ENCODE results near the gene NELFA.

DNA sequence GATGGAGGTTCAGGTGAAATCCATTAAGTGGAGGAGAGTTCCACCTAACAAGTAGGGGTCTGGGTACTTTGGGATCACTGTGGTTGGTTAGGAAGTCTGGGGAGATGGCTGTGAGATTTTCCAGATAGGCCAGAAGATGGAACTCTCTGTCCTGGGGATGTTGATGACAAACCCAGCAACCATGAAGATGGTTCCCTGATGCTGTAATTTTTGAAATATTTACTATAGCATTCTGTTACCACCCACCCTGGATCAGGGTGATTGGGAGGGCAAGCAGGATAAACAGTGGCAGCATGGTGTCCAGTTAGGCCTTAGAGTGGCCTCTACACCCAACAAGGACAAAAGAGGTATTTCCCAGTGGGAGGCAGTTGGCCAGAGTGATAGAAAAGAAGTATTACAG is 15.9 kb upstream of the NELFA start:
- TF ChIP-seq, protein P1, sequence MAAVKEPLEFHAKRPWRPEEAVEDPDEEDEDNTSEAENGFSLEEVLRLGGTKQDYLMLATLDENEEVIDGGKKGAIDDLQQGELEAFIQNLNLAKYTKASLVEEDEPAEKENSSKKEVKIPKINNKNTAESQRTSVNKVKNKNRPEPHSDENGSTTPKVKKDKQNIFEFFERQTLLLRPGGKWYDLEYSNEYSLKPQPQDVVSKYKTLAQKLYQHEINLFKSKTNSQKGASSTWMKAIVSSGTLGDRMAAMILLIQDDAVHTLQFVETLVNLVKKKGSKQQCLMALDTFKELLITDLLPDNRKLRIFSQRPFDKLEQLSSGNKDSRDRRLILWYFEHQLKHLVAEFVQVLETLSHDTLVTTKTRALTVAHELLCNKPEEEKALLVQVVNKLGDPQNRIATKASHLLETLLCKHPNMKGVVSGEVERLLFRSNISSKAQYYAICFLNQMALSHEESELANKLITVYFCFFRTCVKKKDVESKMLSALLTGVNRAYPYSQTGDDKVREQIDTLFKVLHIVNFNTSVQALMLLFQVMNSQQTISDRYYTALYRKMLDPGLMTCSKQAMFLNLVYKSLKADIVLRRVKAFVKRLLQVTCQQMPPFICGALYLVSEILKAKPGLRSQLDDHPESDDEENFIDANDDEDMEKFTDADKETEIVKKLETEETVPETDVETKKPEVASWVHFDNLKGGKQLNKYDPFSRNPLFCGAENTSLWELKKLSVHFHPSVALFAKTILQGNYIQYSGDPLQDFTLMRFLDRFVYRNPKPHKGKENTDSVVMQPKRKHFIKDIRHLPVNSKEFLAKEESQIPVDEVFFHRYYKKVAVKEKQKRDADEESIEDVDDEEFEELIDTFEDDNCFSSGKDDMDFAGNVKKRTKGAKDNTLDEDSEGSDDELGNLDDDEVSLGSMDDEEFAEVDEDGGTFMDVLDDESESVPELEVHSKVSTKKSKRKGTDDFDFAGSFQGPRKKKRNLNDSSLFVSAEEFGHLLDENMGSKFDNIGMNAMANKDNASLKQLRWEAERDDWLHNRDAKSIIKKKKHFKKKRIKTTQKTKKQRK (IDR thresholded peaks at IDR 0.05; ENCODE audit: low read depth, low read length) = no peak
- TF ChIP-seq POLR2A (IDR thresholded peaks at IDR 0.05; ENCODE audit: low read depth, low read length) (no peak), SP1 (IDR thresholded peaks at IDR 0.05; ENCODE audit: low read depth, low read length) (no peak), CREM (IDR thresholded peaks at IDR 0.05; ENCODE audit: low read depth) (no peak), GATAD2B (conservative IDR thresholded peaks at IDR 0.05; ENCODE audit: low read depth) (no peak), YY1 (IDR thresholded peaks at IDR 0.05; ENCODE audit: low read depth, low read length) (no peak)
- TF ChIP-seq, protein P2, sequence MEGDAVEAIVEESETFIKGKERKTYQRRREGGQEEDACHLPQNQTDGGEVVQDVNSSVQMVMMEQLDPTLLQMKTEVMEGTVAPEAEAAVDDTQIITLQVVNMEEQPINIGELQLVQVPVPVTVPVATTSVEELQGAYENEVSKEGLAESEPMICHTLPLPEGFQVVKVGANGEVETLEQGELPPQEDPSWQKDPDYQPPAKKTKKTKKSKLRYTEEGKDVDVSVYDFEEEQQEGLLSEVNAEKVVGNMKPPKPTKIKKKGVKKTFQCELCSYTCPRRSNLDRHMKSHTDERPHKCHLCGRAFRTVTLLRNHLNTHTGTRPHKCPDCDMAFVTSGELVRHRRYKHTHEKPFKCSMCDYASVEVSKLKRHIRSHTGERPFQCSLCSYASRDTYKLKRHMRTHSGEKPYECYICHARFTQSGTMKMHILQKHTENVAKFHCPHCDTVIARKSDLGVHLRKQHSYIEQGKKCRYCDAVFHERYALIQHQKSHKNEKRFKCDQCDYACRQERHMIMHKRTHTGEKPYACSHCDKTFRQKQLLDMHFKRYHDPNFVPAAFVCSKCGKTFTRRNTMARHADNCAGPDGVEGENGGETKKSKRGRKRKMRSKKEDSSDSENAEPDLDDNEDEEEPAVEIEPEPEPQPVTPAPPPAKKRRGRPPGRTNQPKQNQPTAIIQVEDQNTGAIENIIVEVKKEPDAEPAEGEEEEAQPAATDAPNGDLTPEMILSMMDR (IDR thresholded peaks at IDR 0.05 in 2 of 3, conservative IDR thresholded peaks at IDR 0.05 in 1 of 3; ENCODE audit: control insufficient read depth in 2 of 3, extremely low read depth in 1 of 3, insufficient read depth in 1 of 3, low read depth in 3 of 3, low read length in 3 of 3) = no peak
- TF ChIP-seq, protein P3, sequence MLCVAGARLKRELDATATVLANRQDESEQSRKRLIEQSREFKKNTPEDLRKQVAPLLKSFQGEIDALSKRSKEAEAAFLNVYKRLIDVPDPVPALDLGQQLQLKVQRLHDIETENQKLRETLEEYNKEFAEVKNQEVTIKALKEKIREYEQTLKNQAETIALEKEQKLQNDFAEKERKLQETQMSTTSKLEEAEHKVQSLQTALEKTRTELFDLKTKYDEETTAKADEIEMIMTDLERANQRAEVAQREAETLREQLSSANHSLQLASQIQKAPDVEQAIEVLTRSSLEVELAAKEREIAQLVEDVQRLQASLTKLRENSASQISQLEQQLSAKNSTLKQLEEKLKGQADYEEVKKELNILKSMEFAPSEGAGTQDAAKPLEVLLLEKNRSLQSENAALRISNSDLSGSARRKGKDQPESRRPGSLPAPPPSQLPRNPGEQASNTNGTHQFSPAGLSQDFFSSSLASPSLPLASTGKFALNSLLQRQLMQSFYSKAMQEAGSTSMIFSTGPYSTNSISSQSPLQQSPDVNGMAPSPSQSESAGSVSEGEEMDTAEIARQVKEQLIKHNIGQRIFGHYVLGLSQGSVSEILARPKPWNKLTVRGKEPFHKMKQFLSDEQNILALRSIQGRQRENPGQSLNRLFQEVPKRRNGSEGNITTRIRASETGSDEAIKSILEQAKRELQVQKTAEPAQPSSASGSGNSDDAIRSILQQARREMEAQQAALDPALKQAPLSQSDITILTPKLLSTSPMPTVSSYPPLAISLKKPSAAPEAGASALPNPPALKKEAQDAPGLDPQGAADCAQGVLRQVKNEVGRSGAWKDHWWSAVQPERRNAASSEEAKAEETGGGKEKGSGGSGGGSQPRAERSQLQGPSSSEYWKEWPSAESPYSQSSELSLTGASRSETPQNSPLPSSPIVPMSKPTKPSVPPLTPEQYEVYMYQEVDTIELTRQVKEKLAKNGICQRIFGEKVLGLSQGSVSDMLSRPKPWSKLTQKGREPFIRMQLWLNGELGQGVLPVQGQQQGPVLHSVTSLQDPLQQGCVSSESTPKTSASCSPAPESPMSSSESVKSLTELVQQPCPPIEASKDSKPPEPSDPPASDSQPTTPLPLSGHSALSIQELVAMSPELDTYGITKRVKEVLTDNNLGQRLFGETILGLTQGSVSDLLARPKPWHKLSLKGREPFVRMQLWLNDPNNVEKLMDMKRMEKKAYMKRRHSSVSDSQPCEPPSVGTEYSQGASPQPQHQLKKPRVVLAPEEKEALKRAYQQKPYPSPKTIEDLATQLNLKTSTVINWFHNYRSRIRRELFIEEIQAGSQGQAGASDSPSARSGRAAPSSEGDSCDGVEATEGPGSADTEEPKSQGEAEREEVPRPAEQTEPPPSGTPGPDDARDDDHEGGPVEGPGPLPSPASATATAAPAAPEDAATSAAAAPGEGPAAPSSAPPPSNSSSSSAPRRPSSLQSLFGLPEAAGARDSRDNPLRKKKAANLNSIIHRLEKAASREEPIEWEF (IDR thresholded peaks at IDR 0.05; ENCODE audit: insufficient replicate concordance, low read depth, low read length) = no peak

All from GM12878 (cell line).